ENCODE data around the gene MOV10L1. TPM values are rescaled to one million over a fixed set of nuclear protein-coding genes. Genes with fewer than 3 reads are reported as not detected.

MOV10L1 gene
- total RNA-seq, 1 experiment from 2014 or later = 0.26 TPM

DNA sequence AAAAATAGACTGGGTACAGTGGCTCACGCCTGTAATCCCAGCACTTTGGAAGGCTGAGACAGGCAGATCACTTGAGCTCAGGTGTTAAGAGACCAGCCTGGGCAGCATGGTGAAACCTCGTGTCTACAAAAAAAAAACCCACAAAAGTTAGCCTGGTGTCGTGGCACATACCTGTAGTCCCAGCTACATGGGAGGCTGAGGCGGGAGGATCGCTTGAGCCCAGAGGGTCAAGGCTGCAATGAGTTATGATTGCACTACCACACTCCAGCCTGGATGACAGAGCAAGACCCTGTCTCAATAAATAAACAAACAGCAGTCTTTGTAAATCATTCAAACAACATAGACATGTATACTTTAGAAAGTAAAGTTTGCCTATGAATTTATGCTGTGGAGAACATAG is 2.5 kb downstream of the MOV10L1 start:
- TF ChIP-seq, protein P1, sequence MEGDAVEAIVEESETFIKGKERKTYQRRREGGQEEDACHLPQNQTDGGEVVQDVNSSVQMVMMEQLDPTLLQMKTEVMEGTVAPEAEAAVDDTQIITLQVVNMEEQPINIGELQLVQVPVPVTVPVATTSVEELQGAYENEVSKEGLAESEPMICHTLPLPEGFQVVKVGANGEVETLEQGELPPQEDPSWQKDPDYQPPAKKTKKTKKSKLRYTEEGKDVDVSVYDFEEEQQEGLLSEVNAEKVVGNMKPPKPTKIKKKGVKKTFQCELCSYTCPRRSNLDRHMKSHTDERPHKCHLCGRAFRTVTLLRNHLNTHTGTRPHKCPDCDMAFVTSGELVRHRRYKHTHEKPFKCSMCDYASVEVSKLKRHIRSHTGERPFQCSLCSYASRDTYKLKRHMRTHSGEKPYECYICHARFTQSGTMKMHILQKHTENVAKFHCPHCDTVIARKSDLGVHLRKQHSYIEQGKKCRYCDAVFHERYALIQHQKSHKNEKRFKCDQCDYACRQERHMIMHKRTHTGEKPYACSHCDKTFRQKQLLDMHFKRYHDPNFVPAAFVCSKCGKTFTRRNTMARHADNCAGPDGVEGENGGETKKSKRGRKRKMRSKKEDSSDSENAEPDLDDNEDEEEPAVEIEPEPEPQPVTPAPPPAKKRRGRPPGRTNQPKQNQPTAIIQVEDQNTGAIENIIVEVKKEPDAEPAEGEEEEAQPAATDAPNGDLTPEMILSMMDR (conservative IDR thresholded peaks at IDR 0.05; ENCODE audit: low read depth, low read length) = no peak
- TF ChIP-seq EZH2 (IDR thresholded peaks at IDR 0.05; ENCODE audit: low read length, unreplicated experiment) (no peak), EZH2phosphoT487 (IDR thresholded peaks at IDR 0.05; ENCODE audit: borderline replicate concordance, low read length) (no peak)
- Histone ChIP-seq H3K9me2 (replicated peaks; ENCODE audit: low read length) (no peaks in the 10 kb centered on the region), H3K4me3 (ENCODE audit: low read length) (no peak overlapping the region), H3K9ac (ENCODE audit: low read length) (no peak overlapping the region), H3K4me2 (ENCODE audit: low read length) (no peak overlapping the region), H3F3A (ENCODE audit: low read length, unreplicated experiment) (no peaks in the 10 kb centered on the region), H4K20me1 (ENCODE audit: low read length) (no peaks in the 10 kb centered on the region), H3K9me3 (ENCODE audit: low read length) (no peaks in the 10 kb centered on the region), H3K4me1 (ENCODE audit: insufficient read depth, low read length) (no peaks in the 10 kb centered on the region), H3K79me2 (ENCODE audit: low read length) (no peaks in the 10 kb centered on the region), H3K27me3 (ENCODE audit: low read length) (no peaks in the 10 kb centered on the region), H2AFZ (ENCODE audit: low read length) (no peak overlapping the region), H3K27ac (ENCODE audit: low read length) (no peak overlapping the region), H3K36me3 (ENCODE audit: low read depth, low read length) (no peaks in the 10 kb centered on the region)
- no peak for DNase-seq
- CTCF ChIA-PET = no interaction called here
- BruUV-seq (replicated peaks) = no TSS peak
- ATAC-seq = no peak
- POLR2A ChIA-PET (ENCODE audit: unreplicated experiment) = interaction anchor here (0.6 kb wide), 1 partner anchor 72 kb away, joined by 3 read pairs; no protein-coding TSS in a partner anchor
- intact Hi-C loops (cut with micrococcal nuclease) = no loop called here

DNA sequence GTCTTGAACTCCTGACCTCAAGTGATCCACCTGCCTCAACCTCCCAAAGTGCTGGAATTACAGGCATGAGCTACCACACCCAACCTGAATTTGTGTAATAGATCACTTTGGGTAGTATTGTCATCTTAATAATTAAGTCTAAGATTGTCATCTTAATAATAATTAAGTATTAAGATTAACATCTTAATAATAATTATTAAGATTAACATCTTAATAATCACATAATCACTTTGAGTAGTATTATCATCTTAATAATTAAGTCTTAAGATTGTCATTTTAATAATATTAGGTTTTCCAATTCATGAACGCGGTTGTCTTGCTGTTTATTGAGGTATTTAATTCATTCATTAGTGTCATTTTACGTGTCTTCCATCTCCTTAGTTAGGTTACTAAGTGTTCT is 8.2 kb downstream of the MOV10L1 start:
- Histone ChIP-seq H3K27ac (ENCODE audit: low read length) (no peak overlapping the region), H3K4me2 (ENCODE audit: low read length) (no peak overlapping the region), H3K9me3 (ENCODE audit: low read length) (no peaks in the 10 kb centered on the region), H3K4me3 (ENCODE audit: low read length) (no peak overlapping the region), H3K36me3 (ENCODE audit: low read depth, low read length) (no peaks in the 10 kb centered on the region), H3K27me3 (ENCODE audit: low read length) (no peaks in the 10 kb centered on the region), H3F3A (ENCODE audit: low read length, unreplicated experiment) (no peaks in the 10 kb centered on the region), H3K79me2 (ENCODE audit: low read length) (no peaks in the 10 kb centered on the region), H2AFZ (ENCODE audit: low read length) (no peak overlapping the region), H3K9me2 (replicated peaks; ENCODE audit: low read length) (no peaks in the 10 kb centered on the region), H3K9ac (ENCODE audit: low read length) (no peak overlapping the region), H3K4me1 (ENCODE audit: insufficient read depth, low read length) (no peaks in the 10 kb centered on the region), H4K20me1 (ENCODE audit: low read length) (no peaks in the 10 kb centered on the region)
- TF ChIP-seq EZH2phosphoT487 (IDR thresholded peaks at IDR 0.05; ENCODE audit: borderline replicate concordance, low read length) = no peak
- no peak for TF ChIP-seq EZH2 (IDR thresholded peaks at IDR 0.05; ENCODE audit: low read length, unreplicated experiment)
- TF ChIP-seq, protein P1 (conservative IDR thresholded peaks at IDR 0.05; ENCODE audit: low read depth, low read length) = no peak
- intact Hi-C loops (cut with micrococcal nuclease) = no loop called here
- ChIA-PET POLR2A (ENCODE audit: unreplicated experiment) (no interaction called here), CTCF (no interaction called here)
- no peak for ATAC-seq
- BruUV-seq (replicated peaks) = no TSS peak
- no peak for DNase-seq

GRCh38 chr22:50101870-50102565 is 12.2 kb downstream of the MOV10L1 start:
- intact Hi-C loops (cut with micrococcal nuclease) = no loop called here
- no peak for ATAC-seq
- Histone ChIP-seq H3K27ac (ENCODE audit: low read length) (no peak overlapping the region), H3K79me2 (ENCODE audit: low read length) (no peaks in the 10 kb centered on the region), H4K20me1 (ENCODE audit: low read length) (no peaks in the 10 kb centered on the region), H3K9ac (ENCODE audit: low read length) (no peak overlapping the region), H3K27me3 (ENCODE audit: low read length) (no peaks in the 10 kb centered on the region), H3K9me2 (replicated peaks; ENCODE audit: low read length) (no peaks in the 10 kb centered on the region), H3F3A (ENCODE audit: low read length, unreplicated experiment) (no peaks in the 10 kb centered on the region), H3K9me3 (ENCODE audit: low read length) (no peaks in the 10 kb centered on the region), H3K36me3 (ENCODE audit: low read depth, low read length) (no peaks in the 10 kb centered on the region), H2AFZ (ENCODE audit: low read length) (no peak overlapping the region), H3K4me1 (ENCODE audit: insufficient read depth, low read length) (no peaks in the 10 kb centered on the region), H3K4me2 (ENCODE audit: low read length) (no peak overlapping the region), H3K4me3 (ENCODE audit: low read length) (no peak overlapping the region)
- TF ChIP-seq, protein P1 (conservative IDR thresholded peaks at IDR 0.05; ENCODE audit: low read depth, low read length) = no peak
- TF ChIP-seq EZH2 (IDR thresholded peaks at IDR 0.05; ENCODE audit: low read length, unreplicated experiment) = no peak
- TF ChIP-seq EZH2phosphoT487 (IDR thresholded peaks at IDR 0.05; ENCODE audit: borderline replicate concordance, low read length) = no peak
- DNase-seq = no peak
- CTCF ChIA-PET = no interaction called here
- POLR2A ChIA-PET (ENCODE audit: unreplicated experiment) = no interaction called here
- BruUV-seq (replicated peaks) = no TSS peak
